ENCODE measurements around the gene CD151.

The CD151 gene

GRCh38 chr11:887589-887988 lies 54.8 kb downstream of the CD151 start:
- Histone ChIP-seq H3K4me3 (ENCODE audit: insufficient read depth, low read depth, low read length, poor library complexity, severe bottlenecking) (no peak overlapping the region), H3K4me1 (ENCODE audit: control insufficient read depth, insufficient read depth, low read length, poor library complexity, severe bottlenecking) (no peaks in the 10 kb centered on the region), H3K27me3 (replicated peaks; ENCODE audit: control insufficient read depth, insufficient read depth, low read length, poor library complexity, severe bottlenecking) (no peaks in the 10 kb centered on the region), H3K36me3 (ENCODE audit: control insufficient read depth, insufficient read depth, low read length) (peaks cover 16% of the 10 kb centered on the region), H3K27ac (ENCODE audit: insufficient read depth, low read length, poor library complexity, severe bottlenecking) (no peak overlapping the region), H3K9me3 (ENCODE audit: control insufficient read depth, low read length) (no peaks in the 10 kb centered on the region)
- DNase-seq = no peak

All from effector memory CD4-positive, alpha-beta T cell (primary cell).